HL-60 (cell line): ENCODE data around the gene USF2.

Experiments
- GABPA ChIP-seq: IDR thresholded peaks from 2 replicates; pipeline ENCODE4 v1.6.1; 2012; ENCODE audit warnings: low read depth
- POLR2AphosphoS5 ChIP-seq: IDR thresholded peaks from 2 replicates; pipeline ENCODE4 v1.6.1; 2012; ENCODE audit warnings: low read depth
- TF ChIP-seq, protein P1 (sequence below): IDR thresholded peaks from one replicate; pipeline ENCODE4 v1.5.1; 2011; ENCODE audit warnings: low read length, control low read depth, inconsistent platforms; ENCODE audit not compliant: insufficient read depth
- TF ChIP-seq, protein P2 (sequence below): IDR thresholded peaks from 2 replicates; pipeline ENCODE4 v1.6.1; 2012; ENCODE audit warnings: low read depth; ENCODE audit not compliant: insufficient replicate concordance

DNA sequence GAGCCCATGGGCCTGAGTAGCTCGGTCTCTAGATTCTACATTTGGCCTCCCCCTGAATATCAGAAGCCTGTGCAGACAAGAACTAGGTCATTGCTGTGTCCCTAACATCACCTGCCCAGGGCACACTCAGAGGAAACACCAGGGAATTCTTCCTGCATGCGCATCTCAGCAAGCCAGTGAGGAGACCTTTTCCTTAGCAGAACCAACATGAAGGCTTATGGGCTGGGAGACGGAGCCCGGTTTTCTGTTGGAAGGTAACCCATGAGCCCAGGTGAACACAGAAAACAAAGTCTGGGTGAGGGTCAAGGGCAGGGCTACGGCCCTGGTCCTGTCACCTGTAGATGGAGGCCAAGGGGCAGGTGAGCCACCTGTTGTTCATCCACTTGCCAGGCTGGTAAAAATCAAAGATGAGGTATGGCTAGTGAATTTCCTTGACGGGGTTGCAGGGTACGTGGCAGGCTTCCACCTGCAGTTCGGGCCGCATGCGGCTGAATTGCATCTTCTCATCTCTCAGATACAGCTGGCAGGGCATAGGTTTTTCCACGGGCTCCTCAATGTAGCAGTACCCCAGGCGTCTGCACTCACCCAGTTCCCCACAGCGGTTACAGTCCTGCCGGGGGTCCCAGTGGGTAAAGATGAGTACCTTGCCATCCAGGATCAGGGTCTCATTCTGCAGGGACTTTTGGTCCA, 36.7 kb upstream of the USF2 start:
- TF ChIP-seq, protein P1, sequence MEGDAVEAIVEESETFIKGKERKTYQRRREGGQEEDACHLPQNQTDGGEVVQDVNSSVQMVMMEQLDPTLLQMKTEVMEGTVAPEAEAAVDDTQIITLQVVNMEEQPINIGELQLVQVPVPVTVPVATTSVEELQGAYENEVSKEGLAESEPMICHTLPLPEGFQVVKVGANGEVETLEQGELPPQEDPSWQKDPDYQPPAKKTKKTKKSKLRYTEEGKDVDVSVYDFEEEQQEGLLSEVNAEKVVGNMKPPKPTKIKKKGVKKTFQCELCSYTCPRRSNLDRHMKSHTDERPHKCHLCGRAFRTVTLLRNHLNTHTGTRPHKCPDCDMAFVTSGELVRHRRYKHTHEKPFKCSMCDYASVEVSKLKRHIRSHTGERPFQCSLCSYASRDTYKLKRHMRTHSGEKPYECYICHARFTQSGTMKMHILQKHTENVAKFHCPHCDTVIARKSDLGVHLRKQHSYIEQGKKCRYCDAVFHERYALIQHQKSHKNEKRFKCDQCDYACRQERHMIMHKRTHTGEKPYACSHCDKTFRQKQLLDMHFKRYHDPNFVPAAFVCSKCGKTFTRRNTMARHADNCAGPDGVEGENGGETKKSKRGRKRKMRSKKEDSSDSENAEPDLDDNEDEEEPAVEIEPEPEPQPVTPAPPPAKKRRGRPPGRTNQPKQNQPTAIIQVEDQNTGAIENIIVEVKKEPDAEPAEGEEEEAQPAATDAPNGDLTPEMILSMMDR = no peak
- TF ChIP-seq GABPA = no peak
- no peak for TF ChIP-seq POLR2AphosphoS5
- TF ChIP-seq, protein P2, sequence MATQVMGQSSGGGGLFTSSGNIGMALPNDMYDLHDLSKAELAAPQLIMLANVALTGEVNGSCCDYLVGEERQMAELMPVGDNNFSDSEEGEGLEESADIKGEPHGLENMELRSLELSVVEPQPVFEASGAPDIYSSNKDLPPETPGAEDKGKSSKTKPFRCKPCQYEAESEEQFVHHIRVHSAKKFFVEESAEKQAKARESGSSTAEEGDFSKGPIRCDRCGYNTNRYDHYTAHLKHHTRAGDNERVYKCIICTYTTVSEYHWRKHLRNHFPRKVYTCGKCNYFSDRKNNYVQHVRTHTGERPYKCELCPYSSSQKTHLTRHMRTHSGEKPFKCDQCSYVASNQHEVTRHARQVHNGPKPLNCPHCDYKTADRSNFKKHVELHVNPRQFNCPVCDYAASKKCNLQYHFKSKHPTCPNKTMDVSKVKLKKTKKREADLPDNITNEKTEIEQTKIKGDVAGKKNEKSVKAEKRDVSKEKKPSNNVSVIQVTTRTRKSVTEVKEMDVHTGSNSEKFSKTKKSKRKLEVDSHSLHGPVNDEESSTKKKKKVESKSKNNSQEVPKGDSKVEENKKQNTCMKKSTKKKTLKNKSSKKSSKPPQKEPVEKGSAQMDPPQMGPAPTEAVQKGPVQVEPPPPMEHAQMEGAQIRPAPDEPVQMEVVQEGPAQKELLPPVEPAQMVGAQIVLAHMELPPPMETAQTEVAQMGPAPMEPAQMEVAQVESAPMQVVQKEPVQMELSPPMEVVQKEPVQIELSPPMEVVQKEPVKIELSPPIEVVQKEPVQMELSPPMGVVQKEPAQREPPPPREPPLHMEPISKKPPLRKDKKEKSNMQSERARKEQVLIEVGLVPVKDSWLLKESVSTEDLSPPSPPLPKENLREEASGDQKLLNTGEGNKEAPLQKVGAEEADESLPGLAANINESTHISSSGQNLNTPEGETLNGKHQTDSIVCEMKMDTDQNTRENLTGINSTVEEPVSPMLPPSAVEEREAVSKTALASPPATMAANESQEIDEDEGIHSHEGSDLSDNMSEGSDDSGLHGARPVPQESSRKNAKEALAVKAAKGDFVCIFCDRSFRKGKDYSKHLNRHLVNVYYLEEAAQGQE = no peak
